HG02588 (cell line): Measurements from ENCODE around the gene HSPA14.
"Not testable (repeated sequence)": the region's sequence is repeated elsewhere in the genome, so short reads cannot be mapped to it uniquely, and the experiment has no call there.

Source experiments
- ATAC-seq: cut with Tn5 transposase; IDR thresholded peaks from one replicate; pipeline ENCODE4 v1.9.1; 2021; ENCODE audit warnings: mild to moderate bottlenecking, moderate library complexity; ENCODE audit not compliant: unreplicated experiment

Gene HSPA14

DNA sequence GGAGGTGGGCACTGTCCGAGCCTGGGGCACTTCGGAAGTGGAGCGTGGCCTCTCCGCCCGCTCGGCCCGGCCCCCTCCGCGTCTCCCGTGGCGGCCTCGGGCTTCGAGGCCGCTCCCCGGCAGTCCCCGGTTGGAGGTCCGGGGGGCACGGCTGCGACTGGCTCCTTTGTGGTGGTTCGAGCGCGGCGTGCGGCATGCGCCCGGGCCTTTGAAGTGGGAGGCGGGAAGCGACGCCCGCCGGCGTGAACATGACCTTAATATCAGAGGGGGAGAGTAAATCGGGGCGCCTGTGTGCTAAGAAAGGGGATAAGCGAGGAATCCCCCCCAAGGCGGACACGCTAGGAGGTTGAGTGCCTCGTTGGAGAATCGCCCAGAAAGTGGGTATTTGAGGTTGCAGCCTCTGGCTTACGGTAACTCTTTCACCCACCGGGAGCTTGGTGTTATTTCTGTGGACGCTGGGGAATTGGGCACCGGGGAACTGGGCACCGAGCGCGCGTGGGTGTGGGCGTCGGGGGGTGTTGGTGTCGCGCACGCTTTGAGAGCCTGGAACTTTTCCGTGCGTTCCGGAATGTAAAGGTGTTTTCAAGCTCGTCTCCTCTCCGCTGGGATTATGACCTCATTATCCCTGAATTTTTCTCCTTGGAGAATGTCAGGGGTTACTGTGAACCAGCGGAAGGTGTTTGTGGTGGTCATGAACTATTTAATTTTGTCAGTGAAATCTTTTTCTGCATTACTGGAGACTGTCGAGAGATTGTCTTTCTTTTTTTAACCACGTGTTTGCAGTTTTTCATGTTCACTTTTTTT is 41.2 kb downstream of the HSPA14 start:
- no peak for ATAC-seq

- no peak for ATAC-seq
Observed at GRCh38 chr10:14879928-14880193, 41.8 kb downstream of the HSPA14 start.

GRCh38 chr10:14880229-14880628 is 42.1 kb downstream of the HSPA14 start:
- ATAC-seq, result no peak

DNA sequence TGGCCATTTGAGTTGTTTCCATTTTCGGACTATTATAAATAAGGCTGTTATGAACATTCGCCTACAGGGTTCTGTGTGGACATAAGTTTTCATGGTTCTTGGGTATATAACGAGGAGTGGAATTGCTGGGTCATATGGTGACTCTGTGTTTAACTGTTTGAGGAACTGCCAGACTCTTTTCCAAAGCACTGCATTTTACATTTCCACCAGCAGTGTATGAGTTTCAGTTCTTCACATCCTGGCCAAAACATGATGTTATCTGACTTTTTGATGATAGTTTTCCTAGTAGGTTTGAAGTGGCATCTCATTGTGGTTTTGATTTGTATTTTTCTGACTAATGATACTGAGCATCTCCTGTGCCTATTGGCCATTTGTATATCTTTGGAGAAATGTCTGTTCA is 46.0 kb downstream of the HSPA14 start:
- ATAC-seq, result no peak

DNA sequence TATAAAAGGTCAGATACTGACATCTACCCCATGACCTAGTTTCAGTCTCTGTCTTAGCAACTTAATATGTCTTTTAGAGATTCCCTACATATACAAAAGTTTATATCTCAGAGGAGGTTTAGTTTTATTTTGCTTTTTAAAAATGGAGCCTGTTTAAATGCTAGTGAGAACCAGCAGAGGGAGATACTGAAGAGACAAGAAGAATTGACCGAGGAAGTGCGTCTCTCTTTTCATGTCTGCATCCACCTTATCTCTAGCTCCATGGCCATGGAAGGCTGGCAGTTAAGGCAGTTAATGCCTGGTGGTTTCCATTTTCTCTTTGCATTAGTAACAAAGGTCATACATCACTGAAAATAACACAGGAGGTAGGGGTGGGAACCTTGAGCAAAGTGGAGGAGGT is 51.2 kb downstream of the HSPA14 start:
- ATAC-seq, result no peak

DNA sequence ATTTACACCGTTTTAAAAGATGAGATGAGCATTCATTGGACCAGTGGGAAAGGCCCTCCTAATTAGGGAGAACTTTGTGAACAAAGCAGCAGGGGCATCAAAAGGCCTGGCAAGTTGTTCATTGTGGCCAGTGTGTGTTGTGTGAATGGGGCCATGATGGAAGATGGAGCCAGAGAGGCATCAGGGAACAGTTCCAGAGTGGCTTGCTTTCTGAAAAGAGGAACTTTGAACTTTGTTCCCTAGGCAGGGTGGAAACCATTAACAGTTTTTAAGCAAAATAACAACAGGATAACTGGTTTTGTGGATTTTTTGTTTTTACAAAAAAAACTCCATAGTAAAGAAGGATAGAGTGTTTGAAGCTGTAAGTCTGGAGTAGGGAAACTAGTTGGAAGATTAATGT is 53.0 kb downstream of the HSPA14 start:
- ATAC-seq, result no peak

DNA sequence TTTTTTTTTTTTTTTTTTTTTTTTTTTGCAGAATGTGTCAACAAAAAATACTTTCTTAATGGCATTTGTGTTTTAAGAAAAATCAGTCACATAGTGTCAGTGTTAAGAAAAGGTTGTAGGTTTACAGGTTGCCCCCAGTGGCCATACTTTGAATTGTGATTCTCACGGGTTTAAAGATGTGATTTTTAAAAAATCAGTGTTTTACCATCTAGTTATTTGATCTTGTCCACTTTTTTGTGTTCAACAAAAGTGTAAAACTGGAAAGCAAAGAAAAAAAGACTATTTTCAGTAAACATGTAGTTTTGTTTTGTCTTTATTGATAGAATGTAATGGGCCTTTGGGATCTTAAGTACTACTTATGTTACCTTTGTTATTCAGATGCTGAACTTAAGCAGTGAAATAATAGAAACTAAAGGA is 66.2 kb downstream of the HSPA14 start:
- ATAC-seq, result no peak

GRCh38 chr10:14904864-14905263 is 66.8 kb downstream of the HSPA14 start:
- ATAC-seq, result no peak

GRCh38 chr10:14905890-14906289 is 67.8 kb downstream of the HSPA14 start:
- no peak for ATAC-seq

DNA sequence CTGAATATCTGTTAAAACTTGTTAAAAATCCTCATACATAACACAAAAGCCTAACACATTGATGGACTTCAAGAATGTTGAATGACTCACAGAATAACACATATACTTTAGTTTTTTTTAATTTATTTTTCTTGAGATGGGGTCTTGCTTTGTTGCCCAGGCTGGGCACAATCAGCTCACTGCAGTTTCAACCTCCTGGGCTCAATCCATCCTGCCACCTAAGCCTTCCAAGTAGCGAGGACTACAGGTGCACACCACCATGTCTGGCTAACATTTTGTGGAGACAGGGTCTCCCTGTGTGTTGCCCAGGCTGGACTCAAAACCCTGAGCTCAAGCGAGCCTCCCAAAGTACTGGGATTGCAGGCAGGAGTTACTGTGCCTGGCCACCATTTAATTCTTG is 68.7 kb downstream of the HSPA14 start:
- no peak for ATAC-seq

DNA sequence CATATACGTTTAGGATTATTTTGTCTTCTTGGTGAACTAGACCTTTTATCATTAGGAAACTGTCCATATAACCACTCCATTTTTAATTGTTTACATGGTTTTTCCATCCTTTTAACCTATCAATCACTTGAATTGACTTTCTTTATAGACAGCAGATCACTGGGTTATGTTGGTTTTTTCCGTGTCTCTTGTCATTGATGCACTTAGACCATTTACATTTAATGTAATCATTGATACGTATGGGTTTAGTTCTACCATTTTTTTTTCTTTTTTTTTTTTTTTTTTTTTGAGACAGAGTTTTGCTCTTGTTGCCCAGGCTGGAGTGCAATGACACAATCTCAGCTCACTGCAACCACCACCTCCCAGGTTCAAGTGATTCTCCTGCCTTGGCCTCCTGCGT is 69.5 kb downstream of the HSPA14 start:
- ATAC-seq, result not testable (repeated sequence)

DNA sequence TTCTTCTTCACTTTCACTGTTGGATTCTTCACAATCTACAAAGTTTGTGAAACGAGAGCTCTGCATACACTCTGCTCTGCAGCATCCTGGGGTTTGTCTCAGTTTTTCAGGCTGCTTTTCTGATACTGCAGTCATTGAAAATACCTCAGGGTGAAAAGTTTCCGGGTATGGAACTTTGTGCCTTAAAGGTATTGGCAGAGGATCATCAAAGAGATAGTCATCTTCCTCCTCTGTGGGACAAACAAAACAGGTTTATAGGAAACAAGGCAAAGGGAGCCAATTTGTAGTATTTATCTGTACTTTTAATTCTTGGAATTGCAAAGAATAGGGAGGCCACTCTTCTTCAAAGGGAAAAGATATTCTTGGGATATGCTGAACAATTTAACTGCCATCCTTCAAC is 71.0 kb downstream of the HSPA14 start:
- ATAC-seq, result no peak

- no peak for ATAC-seq
Observed at GRCh38 chr10:14910953-14911352, 72.8 kb downstream of the HSPA14 start.

- no peak for ATAC-seq
Observed at GRCh38 chr10:14911801-14912200, 73.7 kb downstream of the HSPA14 start.

DNA sequence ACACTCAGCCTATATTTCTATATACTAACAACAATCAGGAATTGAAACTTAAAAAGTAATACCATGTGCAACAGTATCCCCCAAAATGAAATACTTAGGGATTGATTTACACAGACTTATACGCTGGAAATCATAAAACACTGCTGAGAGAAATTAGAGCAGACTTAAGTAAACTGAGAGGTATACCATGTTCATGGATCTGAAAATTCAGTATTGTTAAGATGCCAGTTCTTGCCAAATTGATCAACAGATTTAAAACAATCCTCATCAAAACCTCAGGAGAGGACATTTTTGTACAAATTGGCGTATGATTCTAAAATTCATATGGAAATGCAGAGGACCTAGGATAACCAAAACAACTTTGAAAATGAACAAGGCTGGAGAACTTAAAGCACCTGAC is 78.5 kb downstream of the HSPA14 start:
- ATAC-seq, result no peak

DNA sequence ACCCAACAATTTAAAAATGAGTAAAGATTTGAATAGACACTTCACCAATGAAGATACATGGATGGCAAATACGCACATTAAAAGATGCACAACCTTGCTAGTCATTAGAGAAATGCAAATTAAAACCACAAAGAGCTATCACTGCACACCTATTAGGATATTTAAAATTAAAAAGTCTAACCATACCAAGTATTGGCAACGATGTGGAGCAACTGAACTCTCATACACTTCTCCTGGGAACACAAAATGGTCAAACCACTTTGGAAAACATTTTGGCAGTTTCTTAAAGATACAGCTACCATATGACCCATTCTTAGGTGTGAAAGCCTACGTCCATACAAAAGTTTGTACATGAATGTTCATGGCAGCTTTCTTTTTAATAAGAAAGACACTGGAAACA is 79.7 kb downstream of the HSPA14 start:
- no peak for ATAC-seq

- ATAC-seq, result no peak
Observed at GRCh38 chr10:14918964-14919363, 80.9 kb downstream of the HSPA14 start.
